Measurements from ENCODE around the gene HACD2.

DNA sequence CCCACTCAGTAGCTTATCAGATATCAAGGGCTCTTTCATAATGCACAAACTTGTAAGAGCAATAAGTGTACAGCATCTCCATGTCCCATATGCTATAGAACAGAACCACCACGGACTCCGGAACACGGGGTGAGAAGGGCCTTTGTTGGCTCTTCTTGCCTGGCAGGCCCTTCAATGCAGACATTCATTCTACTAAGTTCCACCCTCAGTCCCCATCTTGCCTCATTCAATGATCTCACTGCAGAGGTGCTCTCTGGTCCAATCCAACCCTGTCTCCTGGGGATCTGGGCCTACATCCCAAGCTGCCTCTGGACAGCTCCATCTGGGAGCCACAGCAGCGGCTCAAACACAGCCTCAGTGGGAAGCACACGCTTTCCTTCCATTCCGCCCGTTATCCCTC, 16.8 kb downstream of the HACD2 start:
- TF ChIP-seq, protein P1, sequence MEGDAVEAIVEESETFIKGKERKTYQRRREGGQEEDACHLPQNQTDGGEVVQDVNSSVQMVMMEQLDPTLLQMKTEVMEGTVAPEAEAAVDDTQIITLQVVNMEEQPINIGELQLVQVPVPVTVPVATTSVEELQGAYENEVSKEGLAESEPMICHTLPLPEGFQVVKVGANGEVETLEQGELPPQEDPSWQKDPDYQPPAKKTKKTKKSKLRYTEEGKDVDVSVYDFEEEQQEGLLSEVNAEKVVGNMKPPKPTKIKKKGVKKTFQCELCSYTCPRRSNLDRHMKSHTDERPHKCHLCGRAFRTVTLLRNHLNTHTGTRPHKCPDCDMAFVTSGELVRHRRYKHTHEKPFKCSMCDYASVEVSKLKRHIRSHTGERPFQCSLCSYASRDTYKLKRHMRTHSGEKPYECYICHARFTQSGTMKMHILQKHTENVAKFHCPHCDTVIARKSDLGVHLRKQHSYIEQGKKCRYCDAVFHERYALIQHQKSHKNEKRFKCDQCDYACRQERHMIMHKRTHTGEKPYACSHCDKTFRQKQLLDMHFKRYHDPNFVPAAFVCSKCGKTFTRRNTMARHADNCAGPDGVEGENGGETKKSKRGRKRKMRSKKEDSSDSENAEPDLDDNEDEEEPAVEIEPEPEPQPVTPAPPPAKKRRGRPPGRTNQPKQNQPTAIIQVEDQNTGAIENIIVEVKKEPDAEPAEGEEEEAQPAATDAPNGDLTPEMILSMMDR (conservative IDR thresholded peaks at IDR 0.05 in 1 of 2, IDR thresholded peaks at IDR 0.05 in 1 of 2; ENCODE audit: extremely low read depth in 1 of 2, insufficient read depth in 1 of 2, low read depth in 1 of 2, low read length in 2 of 2): no peak
- no peak for TF ChIP-seq EZH2 (IDR thresholded peaks at IDR 0.05; ENCODE audit: borderline replicate concordance, low read length)
